GM12891 (cell line): ENCODE results near the gene PDE10A.

ENCODE experiments used
- POLR2A ChIP-seq: IDR thresholded peaks from 2 replicates; pipeline ENCODE4 v1.6.1; 2011; ENCODE audit warnings: low read depth, low read length, control low read depth
- POLR2AphosphoS5 ChIP-seq: IDR thresholded peaks from 2 replicates; pipeline ENCODE4 v1.6.1; 2011; ENCODE audit warnings: low read depth, low read length, control low read depth
- POU2F2 ChIP-seq: IDR thresholded peaks from 2 replicates; pipeline ENCODE4 v1.6.1; 2011; ENCODE audit warnings: low read depth, mild to moderate bottlenecking, control low read depth, low read length, moderate library complexity

- TF ChIP-seq POLR2AphosphoS5 = no peak
- no peak for TF ChIP-seq POLR2A
- TF ChIP-seq POU2F2 = no peak
Observed at GRCh38 chr6:165404296-165404695, 258.7 kb downstream of the PDE10A start.
